Neural crest cell (in vitro differentiated cells): Measurements from ENCODE around the gene ENDOV. TPM values are rescaled to one million over a fixed set of nuclear protein-coding genes. Genes with fewer than 3 reads are reported as not detected.

ENCODE experiments used
- DNase-seq: peaks from one replicate; pipeline ENCODE4 v3.0.0; 2021; ENCODE audit warnings: low read depth, mixed read lengths, low spot score
- H3K27ac Mint-ChIP-seq: one replicate; pipeline ENCODE4 v1.8.0; 2021; ENCODE audit warnings: mild to moderate bottlenecking, mixed read lengths; ENCODE audit not compliant: unreplicated experiment
- H3K27me3 Mint-ChIP-seq: 2 replicates; pipeline ENCODE4 v1.8.0; 2021; ENCODE audit warnings: low read depth, mild to moderate bottlenecking, mixed read lengths
- H3K36me3 Mint-ChIP-seq: 2 replicates; pipeline ENCODE4 v1.8.0; 2021; ENCODE audit warnings: low read depth, mild to moderate bottlenecking, mixed read lengths
- H3K4me1 Mint-ChIP-seq: 2 replicates; pipeline ENCODE4 v1.8.0; 2021; ENCODE audit warnings: mixed read lengths
- H3K4me3 Mint-ChIP-seq: one replicate; pipeline ENCODE4 v1.8.0; 2021; ENCODE audit warnings: mild to moderate bottlenecking, mixed read lengths
- H3K9me3 Mint-ChIP-seq: 2 replicates; pipeline ENCODE4 v1.8.0; 2021; ENCODE audit warnings: mixed read lengths
- CTCF ChIP-seq: fragments of 200-600 bp; sonication (generic); conservative IDR thresholded peaks from 2 replicates; pipeline ENCODE4 v1.5.0; 2021; ENCODE audit warnings: antibody characterized with exemption, mild to moderate bottlenecking
- total RNA-seq: library from RNA; stranded (reverse); gene quantifications from 2 replicates; pipeline ENCODE4 v1.2.1, GENCODE V29; 2021

Gene ENDOV
- total RNA-seq, 1 donor from 2014 or later: 38.0 TPM

GRCh38 chr17:80427366-80428282 lies 12.7 kb downstream of the ENDOV start:
- H3K4me3 Mint-ChIP-seq: peak overlapping the region; percentile 25
- no peak for TF ChIP-seq CTCF
- no peak for DNase-seq
- H3K27me3 Mint-ChIP-seq: no peaks in the 10 kb centered on the region
- no peak overlapping the region for H3K27ac Mint-ChIP-seq
- H3K9me3 Mint-ChIP-seq: no peaks in the 10 kb centered on the region
- H3K36me3 Mint-ChIP-seq: no peaks in the 10 kb centered on the region
- no peaks in the 10 kb centered on the region for H3K4me1 Mint-ChIP-seq

- Mint-ChIP-seq H3K27me3 (no peaks in the 10 kb centered on the region), H3K4me1 (no peaks in the 10 kb centered on the region), H3K36me3 (no peaks in the 10 kb centered on the region), H3K9me3 (no peaks in the 10 kb centered on the region), H3K27ac (no peak overlapping the region), H3K4me3 (no peak overlapping the region)
- no peak for DNase-seq
- TF ChIP-seq CTCF: no peak
Measured at GRCh38 chr17:80428363-80428762, 13.4 kb downstream of the ENDOV start.

GRCh38 chr17:80428796-80429195 lies 13.8 kb downstream of the ENDOV start:
- Mint-ChIP-seq H3K9me3 (no peaks in the 10 kb centered on the region), H3K27ac (no peak overlapping the region), H3K27me3 (no peaks in the 10 kb centered on the region), H3K4me3 (no peak overlapping the region), H3K4me1 (no peaks in the 10 kb centered on the region), H3K36me3 (no peaks in the 10 kb centered on the region)
- no peak for TF ChIP-seq CTCF
- no peak for DNase-seq

- no peak for TF ChIP-seq CTCF
- DNase-seq: no peak
- H3K27ac Mint-ChIP-seq: no peak overlapping the region
- no peaks in the 10 kb centered on the region for H3K36me3 Mint-ChIP-seq
- no peaks in the 10 kb centered on the region for H3K9me3 Mint-ChIP-seq
- H3K4me3 Mint-ChIP-seq: no peak overlapping the region
- H3K4me1 Mint-ChIP-seq: no peaks in the 10 kb centered on the region
- no peaks in the 10 kb centered on the region for H3K27me3 Mint-ChIP-seq
Measured at GRCh38 chr17:80429356-80430275, 14.6 kb downstream of the ENDOV start.

GRCh38 chr17:80430446-80431245 lies 15.7 kb downstream of the ENDOV start:
- H3K4me1 Mint-ChIP-seq: no peaks in the 10 kb centered on the region

More at GRCh38 chr17:80430446-80431245, 15.7 kb downstream of the ENDOV start:
- Mint-ChIP-seq H3K27ac (no peak overlapping the region), H3K36me3 (no peaks in the 10 kb centered on the region), H3K27me3 (peaks cover 3% of the 10 kb centered on the region), H3K4me3 (no peak overlapping the region), H3K9me3 (no peaks in the 10 kb centered on the region)
- DNase-seq: no peak
- no peak for TF ChIP-seq CTCF
